ENCODE measurements around the gene PARP12. TPM values are rescaled to one million over a fixed set of nuclear protein-coding genes. Genes with fewer than 3 reads are reported as not detected.

The PARP12 gene
- total and polyA plus RNA-seq, 10 of the 15 experiments (the other 5 are each of a cell fraction or from before 2014, with no cell fraction given), result 0.98 to 51.8 (median 18.0) TPM

- ChIA-PET SMC1A (ENCODE audit: uncharacterized antibody, unreplicated experiment) (interaction anchor here (0.6 to 1.5 kb wide), 3 partner anchors 9 to 291 kb away, joined by 3 read pairs; no protein-coding TSS in a partner anchor), RAD21 (ENCODE audit: unreplicated experiment) (interaction anchor here (1.0 kb wide), 1 partner anchor 9 kb away, joined by 6 read pairs; the partner anchor contains the start of gene PARP12), POLR2A (interaction anchor here (1.0 kb wide), 1 partner anchor 32 kb away, joined by 3 read pairs; no protein-coding TSS in a partner anchor), CTCF (interaction anchor here (0.9 to 1.3 kb wide), 5 partner anchors 9 to 644 kb away, joined by 3 to 4 read pairs (median 3); partner anchors contain the start of gene PARP12)
- Histone ChIP-seq H3K9me3 (replicated peaks; ENCODE audit: control insufficient read depth, insufficient read depth, low read length) (no peaks in the 10 kb centered on the region), H3K27ac (ENCODE audit: control insufficient read depth, insufficient read depth) (no peak overlapping the region), H3K36me3 (ENCODE audit: control insufficient read depth in 2 of 2, insufficient read depth in 2 of 2, low read length in 1 of 2) (no peaks in the 10 kb centered on the region; a peak in 1 of 4 replicates), H3K4me2 (ENCODE audit: control insufficient read depth, insufficient read depth) (peak overlapping the region; percentile 59), H3K4me1 (ENCODE audit: control insufficient read depth, insufficient read depth, low read length) (peaks cover 17% of the 10 kb centered on the region), H3K27me3 (replicated peaks in 1 of 2; ENCODE audit: control insufficient read depth in 2 of 2, insufficient read depth in 2 of 2, low read length in 1 of 2) (no peaks in the 10 kb centered on the region), H4K20me1 (ENCODE audit: control insufficient read depth, insufficient read depth) (peaks cover 4% of the 10 kb centered on the region; the same call in 1 of the 2 replicates), H3K79me2 (ENCODE audit: control insufficient read depth, insufficient read depth, low read length) (no peaks in the 10 kb centered on the region), H3K9ac (ENCODE audit: control insufficient read depth, insufficient read depth, low read length) (no peak overlapping the region), H2AFZ (ENCODE audit: control insufficient read depth, low read depth, low read length) (no peak overlapping the region), H3K4me3 (0 out of 2 replicates have a peak overlapping the region, but pooled peaks have one; percentile 10)
- in situ Hi-C loops (cut with MboI) (loop anchor here (10.0 kb wide), 1 partner anchor 939 kb away; no protein-coding TSS in a partner anchor), intact Hi-C loops (cut with micrococcal nuclease; ENCODE audit: unreplicated experiment) (no loop called here)
- peak; percentile 31 for FAIRE-seq
- DNase-seq (ENCODE audit: low read depth, low spot score), result no peak
- ATAC-seq, result peak; percentile 96
- no TSS peak for BruUV-seq (replicated peaks)
- 29% methylated on average over 3 of the region's 3 CpGs for WGBS (ENCODE audit: insufficient coverage, insufficient replicate concordance, low lambda C conversion rate, missing lambda C conversion rate)
- no peak for TF ChIP-seq RBBP5 (conservative IDR thresholded peaks at IDR 0.05)
- TF ChIP-seq MAX (IDR thresholded peaks at IDR 0.05; ENCODE audit: low read depth, low read length), result no peak
- TF ChIP-seq PAX8 (IDR thresholded peaks at IDR 0.05), result no peak
- TF ChIP-seq FOS (IDR thresholded peaks at IDR 0.05; ENCODE audit: borderline replicate concordance, extremely low read depth, insufficient read length), result no peak
- no peak for TF ChIP-seq ZBTB4 (CRISPR knock-in tag; IDR thresholded peaks at IDR 0.05)
- TF ChIP-seq RELB (IDR thresholded peaks at IDR 0.05; ENCODE audit: low read depth), result 0 out of 2 replicates have a peak, but pooled peaks have one; percentile 26
- 0 out of 2 replicates have a peak, but pooled peaks have one; percentile 14 for TF ChIP-seq MLLT1 (IDR thresholded peaks at IDR 0.05)
- 0 out of 2 replicates have a peak, but pooled peaks have one; percentile 16 for TF ChIP-seq ZNF24 (IDR thresholded peaks at IDR 0.05)
- TF ChIP-seq STAT3 (IDR thresholded peaks at IDR 0.05; ENCODE audit: low read depth, low read length), result no peak
- TF ChIP-seq NBN (IDR thresholded peaks at IDR 0.05), result no peak
- TF ChIP-seq MYB (IDR thresholded peaks at IDR 0.05; ENCODE audit: borderline replicate concordance, low read depth, low read length), result no peak
- TF ChIP-seq TBL1XR1 (IDR thresholded peaks at IDR 0.05; ENCODE audit: low read depth, low read length), result no peak
- TF ChIP-seq CTCF (IDR thresholded peaks at IDR 0.05 in 2 of 3, conservative IDR thresholded peaks at IDR 0.05 in 1 of 3; ENCODE audit: control insufficient read depth in 2 of 3, extremely low read depth in 1 of 3, insufficient read depth in 1 of 3, low read depth in 3 of 3, low read length in 3 of 3), result no peak
- peak; percentile 41; the same call in 1 of the 2 replicates for TF ChIP-seq ATF7 (IDR thresholded peaks at IDR 0.05; ENCODE audit: low read depth)
Measured at GRCh38 chr7:140053812-140054539, 8.8 kb downstream of the PARP12 start.
